Measurements from ENCODE around the gene CREB3L2.

Gene CREB3L2

DNA sequence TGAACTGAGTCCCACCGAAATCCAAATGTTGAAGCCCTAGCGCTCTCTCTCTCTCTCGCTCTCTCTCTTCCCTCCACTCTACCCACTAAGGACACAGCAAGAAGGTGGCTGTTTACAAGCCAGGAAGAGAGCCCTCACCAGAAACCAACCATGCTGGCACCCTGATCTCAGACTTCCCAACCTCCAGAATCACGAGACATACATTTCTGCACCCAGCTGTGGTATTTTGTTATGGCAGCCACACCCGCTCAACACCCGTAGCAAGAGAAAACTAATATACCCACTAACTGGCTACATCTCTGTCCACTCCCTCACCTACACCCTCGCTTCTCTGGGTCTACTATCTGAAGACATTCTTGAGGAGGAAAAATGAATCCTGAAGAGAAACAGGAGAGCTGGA is 54.8 kb downstream of the CREB3L2 start:
- H3K36me3 ChIP-seq (ENCODE audit: low read length) = no peaks in the 10 kb centered on the region
- no peak overlapping the region for H2AFZ ChIP-seq (ENCODE audit: low read depth, low read length, severe bottlenecking)
- no peaks in the 10 kb centered on the region for H3F3A ChIP-seq (ENCODE audit: insufficient read depth)
- TF ChIP-seq, protein P1, sequence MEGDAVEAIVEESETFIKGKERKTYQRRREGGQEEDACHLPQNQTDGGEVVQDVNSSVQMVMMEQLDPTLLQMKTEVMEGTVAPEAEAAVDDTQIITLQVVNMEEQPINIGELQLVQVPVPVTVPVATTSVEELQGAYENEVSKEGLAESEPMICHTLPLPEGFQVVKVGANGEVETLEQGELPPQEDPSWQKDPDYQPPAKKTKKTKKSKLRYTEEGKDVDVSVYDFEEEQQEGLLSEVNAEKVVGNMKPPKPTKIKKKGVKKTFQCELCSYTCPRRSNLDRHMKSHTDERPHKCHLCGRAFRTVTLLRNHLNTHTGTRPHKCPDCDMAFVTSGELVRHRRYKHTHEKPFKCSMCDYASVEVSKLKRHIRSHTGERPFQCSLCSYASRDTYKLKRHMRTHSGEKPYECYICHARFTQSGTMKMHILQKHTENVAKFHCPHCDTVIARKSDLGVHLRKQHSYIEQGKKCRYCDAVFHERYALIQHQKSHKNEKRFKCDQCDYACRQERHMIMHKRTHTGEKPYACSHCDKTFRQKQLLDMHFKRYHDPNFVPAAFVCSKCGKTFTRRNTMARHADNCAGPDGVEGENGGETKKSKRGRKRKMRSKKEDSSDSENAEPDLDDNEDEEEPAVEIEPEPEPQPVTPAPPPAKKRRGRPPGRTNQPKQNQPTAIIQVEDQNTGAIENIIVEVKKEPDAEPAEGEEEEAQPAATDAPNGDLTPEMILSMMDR (IDR thresholded peaks at IDR 0.05; ENCODE audit: insufficient read depth, low read length, poor library complexity, severe bottlenecking) = no peak
- no peak for TF ChIP-seq EZH2phosphoT487 (conservative IDR thresholded peaks at IDR 0.05; ENCODE audit: low read length)
- no peaks in the 10 kb centered on the region for H3K79me2 ChIP-seq (ENCODE audit: insufficient read depth, low read length)
- H3K4me2 ChIP-seq (ENCODE audit: low read depth, low read length, poor library complexity, severe bottlenecking) = no peak overlapping the region
- H3K27ac ChIP-seq (ENCODE audit: low read depth, low read length) = no peak overlapping the region
- no peaks in the 10 kb centered on the region for H3K9me2 ChIP-seq (replicated peaks; ENCODE audit: insufficient read depth, low read length)
- H4K20me1 ChIP-seq (ENCODE audit: low read depth, low read length) = no peaks in the 10 kb centered on the region
- H3K9ac ChIP-seq (ENCODE audit: low read length) = no peak overlapping the region
- no peaks in the 10 kb centered on the region for H3K9me3 ChIP-seq (ENCODE audit: insufficient read depth, low read length)
- H3K27me3 ChIP-seq (ENCODE audit: low read length) = no peaks in the 10 kb centered on the region
- no peak overlapping the region for H3K4me3 ChIP-seq (ENCODE audit: insufficient read depth, low read length, poor library complexity, severe bottlenecking)

DNA sequence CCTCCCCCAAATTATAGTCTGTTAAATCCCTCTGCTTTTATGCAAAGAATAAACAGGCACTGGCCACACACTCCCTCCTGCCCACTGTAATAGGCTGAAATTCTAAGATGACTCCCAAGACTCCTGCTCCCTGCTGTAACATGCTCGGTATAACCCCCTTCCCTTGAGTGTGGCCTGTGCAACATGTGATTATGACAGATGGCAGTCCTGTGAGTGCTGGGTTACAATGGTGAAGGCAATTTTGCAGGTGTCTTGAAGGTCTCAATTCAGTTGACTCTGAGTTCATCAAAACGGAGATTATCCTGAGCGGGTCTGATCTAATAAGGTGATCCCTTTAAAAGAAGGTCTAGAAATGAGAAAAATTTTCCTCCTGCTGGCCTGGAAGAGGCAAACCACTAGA is 55.9 kb downstream of the CREB3L2 start:
- TF ChIP-seq, protein P1 (IDR thresholded peaks at IDR 0.05; ENCODE audit: insufficient read depth, low read length, poor library complexity, severe bottlenecking) = no peak
- TF ChIP-seq EZH2phosphoT487 (conservative IDR thresholded peaks at IDR 0.05; ENCODE audit: low read length) = no peak
- Histone ChIP-seq H2AFZ (ENCODE audit: low read depth, low read length, severe bottlenecking) (no peak overlapping the region), H3K9ac (ENCODE audit: low read length) (no peak overlapping the region), H3K27ac (ENCODE audit: low read depth, low read length) (no peak overlapping the region), H3K36me3 (ENCODE audit: low read length) (no peaks in the 10 kb centered on the region), H4K20me1 (ENCODE audit: low read depth, low read length) (no peaks in the 10 kb centered on the region), H3F3A (ENCODE audit: insufficient read depth) (no peaks in the 10 kb centered on the region), H3K4me3 (ENCODE audit: insufficient read depth, low read length, poor library complexity, severe bottlenecking) (no peak overlapping the region), H3K4me2 (ENCODE audit: low read depth, low read length, poor library complexity, severe bottlenecking) (no peak overlapping the region), H3K79me2 (ENCODE audit: insufficient read depth, low read length) (no peaks in the 10 kb centered on the region), H3K9me2 (replicated peaks; ENCODE audit: insufficient read depth, low read length) (no peaks in the 10 kb centered on the region), H3K9me3 (ENCODE audit: insufficient read depth, low read length) (no peaks in the 10 kb centered on the region), H3K27me3 (ENCODE audit: low read length) (no peaks in the 10 kb centered on the region)

- no peaks in the 10 kb centered on the region for H3K36me3 ChIP-seq (ENCODE audit: low read length)
- H3K27ac ChIP-seq (ENCODE audit: low read depth, low read length) = no peak overlapping the region
- H3F3A ChIP-seq (ENCODE audit: insufficient read depth) = no peaks in the 10 kb centered on the region
- H3K9me2 ChIP-seq (replicated peaks; ENCODE audit: insufficient read depth, low read length) = no peaks in the 10 kb centered on the region
- H4K20me1 ChIP-seq (ENCODE audit: low read depth, low read length) = no peaks in the 10 kb centered on the region
- no peak overlapping the region for H3K4me3 ChIP-seq (ENCODE audit: insufficient read depth, low read length, poor library complexity, severe bottlenecking)
- TF ChIP-seq, protein P1 (IDR thresholded peaks at IDR 0.05; ENCODE audit: insufficient read depth, low read length, poor library complexity, severe bottlenecking) = no peak
- H3K9me3 ChIP-seq (ENCODE audit: insufficient read depth, low read length) = no peaks in the 10 kb centered on the region
- no peaks in the 10 kb centered on the region for H3K79me2 ChIP-seq (ENCODE audit: insufficient read depth, low read length)
- H3K4me2 ChIP-seq (ENCODE audit: low read depth, low read length, poor library complexity, severe bottlenecking) = no peak overlapping the region
- no peak overlapping the region for H3K9ac ChIP-seq (ENCODE audit: low read length)
- no peaks in the 10 kb centered on the region for H3K27me3 ChIP-seq (ENCODE audit: low read length)
- H2AFZ ChIP-seq (ENCODE audit: low read depth, low read length, severe bottlenecking) = no peak overlapping the region
Observed at GRCh38 chr7:137944168-137944567, 57.7 kb downstream of the CREB3L2 start.

DNA sequence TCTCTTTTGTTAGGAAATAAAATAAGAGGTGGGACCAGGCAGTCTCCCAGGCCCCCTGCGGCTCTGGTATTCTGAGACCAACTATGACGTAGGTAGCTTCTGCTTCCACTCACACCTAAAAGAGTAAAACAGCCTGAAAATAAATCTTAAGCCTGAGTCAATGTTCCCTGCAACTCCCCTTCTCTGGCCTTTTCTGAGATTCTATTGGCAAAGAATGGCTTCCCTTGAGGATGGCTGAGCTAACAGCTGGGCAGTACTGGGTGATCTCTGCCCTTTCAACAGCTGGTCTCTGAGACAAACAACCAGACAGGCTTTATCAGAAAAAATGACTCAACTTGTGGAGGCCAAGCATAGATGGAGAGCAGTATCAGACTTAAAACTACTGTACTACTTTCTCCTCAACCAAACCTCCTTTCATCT is 58.7 kb downstream of the CREB3L2 start:
- Histone ChIP-seq H3K9me2 (replicated peaks; ENCODE audit: insufficient read depth, low read length) (no peaks in the 10 kb centered on the region), H3K9ac (ENCODE audit: low read length) (no peak overlapping the region), H3K9me3 (ENCODE audit: insufficient read depth, low read length) (no peaks in the 10 kb centered on the region), H3K4me2 (ENCODE audit: low read depth, low read length, poor library complexity, severe bottlenecking) (no peak overlapping the region), H4K20me1 (ENCODE audit: low read depth, low read length) (no peaks in the 10 kb centered on the region), H3K36me3 (ENCODE audit: low read length) (no peaks in the 10 kb centered on the region), H2AFZ (ENCODE audit: low read depth, low read length, severe bottlenecking) (no peak overlapping the region), H3F3A (ENCODE audit: insufficient read depth) (no peaks in the 10 kb centered on the region), H3K27me3 (ENCODE audit: low read length) (no peaks in the 10 kb centered on the region), H3K4me3 (ENCODE audit: insufficient read depth, low read length, poor library complexity, severe bottlenecking) (no peak overlapping the region), H3K27ac (ENCODE audit: low read depth, low read length) (no peak overlapping the region), H3K79me2 (ENCODE audit: insufficient read depth, low read length) (no peaks in the 10 kb centered on the region)
- TF ChIP-seq, protein P1 (IDR thresholded peaks at IDR 0.05; ENCODE audit: insufficient read depth, low read length, poor library complexity, severe bottlenecking) = no peak
- no peak for TF ChIP-seq EZH2phosphoT487 (conservative IDR thresholded peaks at IDR 0.05; ENCODE audit: low read length)

Data from SU-DHL-6 (cell line).